Calu3 (cell line): ENCODE results near the gene EIF2B1. TPM values are rescaled to one million over a fixed set of nuclear protein-coding genes. Genes with fewer than 3 reads are reported as not detected.

Experiments
- BruUV-seq: library from RNA; stranded (reverse); fragments of 400-500 nt; replicated peaks from 2 replicates; lab custom pipeline; 2021; lab: Mats Ljungman, UMichigan
- CTCF ChIA-PET: fragments of 300-600 bp; sonication (Branson Sonifier 250); formaldehyde crosslinking; loops from one replicate; lab custom pipeline; 2022; ENCODE audit warnings: antibody characterized with exemption; lab: Charles Lee
- DNase-seq: peaks from one replicate; pipeline ENCODE4 v3.0.0; 2022
- H3K27ac Mint-ChIP-seq: one replicate; pipeline ENCODE4 v1.8.0; 2022; ENCODE audit warnings: mixed read lengths; ENCODE audit not compliant: unreplicated experiment
- H3K27me3 Mint-ChIP-seq: one replicate; pipeline ENCODE4 v1.8.0; 2022; ENCODE audit warnings: mixed read lengths; ENCODE audit not compliant: unreplicated experiment
- H3K36me3 Mint-ChIP-seq: one replicate; pipeline ENCODE4 v1.8.0; 2022; ENCODE audit warnings: mild to moderate bottlenecking, moderate library complexity, mixed read lengths; ENCODE audit not compliant: insufficient read depth, unreplicated experiment
- H3K4me1 Mint-ChIP-seq: one replicate; pipeline ENCODE4 v1.8.0; 2022; ENCODE audit warnings: mild to moderate bottlenecking, low read depth, mixed read lengths; ENCODE audit not compliant: unreplicated experiment
- H3K4me3 Mint-ChIP-seq: one replicate; pipeline ENCODE4 v1.8.0; 2022; ENCODE audit warnings: mild to moderate bottlenecking, low read depth, moderate library complexity, mixed read lengths; ENCODE audit not compliant: unreplicated experiment
- H3K9me3 Mint-ChIP-seq: one replicate; pipeline ENCODE4 v1.8.0; 2022; ENCODE audit warnings: low read depth, mixed read lengths; ENCODE audit not compliant: unreplicated experiment
- CTCF ChIP-seq: fragments of 200-600 bp; IDR thresholded peaks from one replicate; pipeline ENCODE4 v1.8.0; 2022; ENCODE audit warnings: antibody characterized with exemption; ENCODE audit not compliant: unreplicated experiment
- intact Hi-C: fragments of 100-400 bp; cut with micrococcal nuclease; formaldehyde crosslinking; loops from one replicate; pipeline ENCODE4 v1.10.0; 2022; ENCODE audit not compliant: unreplicated experiment
- total RNA-seq: library from RNA; stranded (reverse); gene quantifications from 2 replicates; pipeline ENCODE4 v1.2.3, GENCODE V29; 2022

The EIF2B1 gene
- total RNA-seq, 1 experiment from 2014 or later: 57.0 TPM

- TF ChIP-seq CTCF: no peak
- H3K36me3 Mint-ChIP-seq: peaks cover 78% of the 10 kb centered on the region
- H3K27ac Mint-ChIP-seq: no peak overlapping the region
- H3K4me1 Mint-ChIP-seq: no peaks in the 10 kb centered on the region
- intact Hi-C loops: no loop called here
- H3K27me3 Mint-ChIP-seq: no peaks in the 10 kb centered on the region
- no peak for DNase-seq
- no TSS peak for BruUV-seq
- CTCF ChIA-PET: no interaction called here
- H3K4me3 Mint-ChIP-seq: no peak overlapping the region
- H3K9me3 Mint-ChIP-seq: no peaks in the 10 kb centered on the region
Measured at GRCh38 chr12:123617580-123617979, 15.9 kb downstream of the EIF2B1 start.

DNA sequence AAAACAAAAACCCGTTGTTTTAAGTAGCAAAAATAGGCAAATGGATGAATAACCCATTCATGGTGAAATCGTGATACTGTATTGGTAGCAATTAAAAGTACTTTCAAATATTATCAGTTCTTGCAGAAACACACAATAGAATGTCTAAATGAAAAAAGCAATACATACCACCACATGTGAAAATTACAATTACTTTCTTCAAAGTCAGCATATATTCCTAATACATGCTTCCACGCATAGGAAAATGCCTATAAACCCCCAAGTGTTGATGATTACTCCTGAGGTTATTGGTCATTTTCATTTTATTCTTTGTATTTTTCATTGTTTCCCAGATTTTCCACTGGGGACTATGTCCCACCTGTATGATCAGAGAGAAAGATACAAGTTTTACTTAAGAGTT lies 16.3 kb downstream of the EIF2B1 start:
- Mint-ChIP-seq H3K4me3 (no peak overlapping the region), H3K27me3 (no peaks in the 10 kb centered on the region), H3K9me3 (no peaks in the 10 kb centered on the region), H3K27ac (no peak overlapping the region), H3K36me3 (peaks cover 79% of the 10 kb centered on the region), H3K4me1 (no peaks in the 10 kb centered on the region)
- CTCF ChIA-PET: no interaction called here
- no peak for DNase-seq
- no TSS peak for BruUV-seq
- TF ChIP-seq CTCF: no peak
- intact Hi-C loops: no loop called here

GRCh38 chr12:123614531-123614930 lies 19.0 kb downstream of the EIF2B1 start:
- peaks cover 84% of the 10 kb centered on the region for H3K36me3 Mint-ChIP-seq
- no peaks in the 10 kb centered on the region for H3K4me1 Mint-ChIP-seq
- H3K9me3 Mint-ChIP-seq: no peaks in the 10 kb centered on the region
- H3K4me3 Mint-ChIP-seq: no peak overlapping the region
- intact Hi-C loops: no loop called here
- no peak overlapping the region for H3K27ac Mint-ChIP-seq
- no peak for DNase-seq
- no peaks in the 10 kb centered on the region for H3K27me3 Mint-ChIP-seq
- no TSS peak for BruUV-seq
- CTCF ChIA-PET: no interaction called here
- no peak for TF ChIP-seq CTCF

DNA sequence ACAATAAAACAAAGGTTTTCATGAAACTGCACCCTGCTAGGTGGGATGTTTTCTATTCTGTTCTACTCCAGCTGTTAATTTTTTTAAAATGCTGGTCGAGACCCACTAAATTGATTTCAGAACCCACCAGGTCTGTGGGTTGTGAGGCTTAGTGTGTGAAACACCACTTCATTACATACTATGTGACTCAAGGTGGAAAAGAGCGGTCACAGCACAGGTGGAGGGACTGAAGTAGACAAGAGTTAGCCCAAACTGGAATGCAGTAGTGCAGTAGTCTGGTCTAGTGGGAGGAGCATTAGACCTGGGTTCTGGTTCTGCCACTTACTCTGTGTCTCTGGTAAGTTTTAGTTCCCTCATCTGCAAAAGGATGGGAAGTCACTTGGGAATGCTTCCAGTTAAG lies 19.4 kb downstream of the EIF2B1 start:
- H3K4me1 Mint-ChIP-seq: no peaks in the 10 kb centered on the region

More for the DNA sequence above, 19.4 kb downstream of the EIF2B1 start:
- H3K27me3 Mint-ChIP-seq: no peaks in the 10 kb centered on the region
- no peaks in the 10 kb centered on the region for H3K9me3 Mint-ChIP-seq
- CTCF ChIA-PET: interaction anchor here (0.6 kb wide), 1 partner anchor 381 kb away, joined by 6 read pairs; the partner anchor contains the start of gene MTRFR
- no peak overlapping the region for H3K27ac Mint-ChIP-seq
- TF ChIP-seq CTCF: no peak
- no peak overlapping the region for H3K4me3 Mint-ChIP-seq
- H3K36me3 Mint-ChIP-seq: peaks cover 84% of the 10 kb centered on the region
- no peak for DNase-seq
- BruUV-seq: no TSS peak
- intact Hi-C loops: no loop called here
